Hepatocyte (in vitro differentiated cells): ENCODE data around the gene GBE1. TPM values are rescaled to one million over a fixed set of nuclear protein-coding genes. Genes with fewer than 3 reads are reported as not detected.

Experiments used
- DNase-seq: peaks from one replicate; pipeline ENCODE4 v3.0.0-alpha.2; 2016; ENCODE audit warnings: low spot score
- H2AFZ ChIP-seq: fragments of 200-600 bp; sonication (generic); 2 replicates; pipeline ENCODE4 v1.6.0; 2016; ENCODE audit warnings: antibody characterized with exemption, mild to moderate bottlenecking
- H3K27ac ChIP-seq: fragments of 200-600 bp; sonication (generic); 2 replicates; pipeline ENCODE4 v1.5.1; 2016; ENCODE audit warnings: mild to moderate bottlenecking
- H3K27me3 ChIP-seq: fragments of 200-600 bp; sonication (generic); 2 replicates; pipeline ENCODE4 v1.6.1; 2016
- H3K36me3 ChIP-seq: fragments of 200-600 bp; sonication (generic); replicated peaks from 2 replicates; pipeline ENCODE4 v1.5.1; 2016; ENCODE audit warnings: low read depth; ENCODE audit not compliant: insufficient read depth
- H3K4me1 ChIP-seq: fragments of 200-600 bp; sonication (generic); 2 replicates; pipeline ENCODE4 v1.5.1; 2016; ENCODE audit warnings: mild to moderate bottlenecking, moderate library complexity; ENCODE audit not compliant: insufficient read depth
- H3K4me2 ChIP-seq: fragments of 200-600 bp; sonication (generic); 2 replicates; pipeline ENCODE4 v1.6.0; 2016
- H3K4me3 ChIP-seq: fragments of 200-600 bp; sonication (generic); 2 replicates; pipeline ENCODE4 v1.5.1; 2016; ENCODE audit warnings: mild to moderate bottlenecking
- H3K79me2 ChIP-seq: fragments of 200-600 bp; sonication (generic); 2 replicates; pipeline ENCODE4 v1.6.0; 2017; ENCODE audit warnings: mild to moderate bottlenecking
- H3K9me2 ChIP-seq: fragments of 200-600 bp; sonication (generic); replicated peaks from 2 replicates; pipeline ENCODE4 v1.6.0; 2017; ENCODE audit warnings: mild to moderate bottlenecking; ENCODE audit not compliant: insufficient read depth
- H3K9me3 ChIP-seq: fragments of 200-600 bp; sonication (generic); 2 replicates; pipeline ENCODE4 v1.5.1; 2016; ENCODE audit warnings: low read depth, mild to moderate bottlenecking
- H4K20me1 ChIP-seq: fragments of 200-600 bp; sonication (generic); 2 replicates; pipeline ENCODE4 v1.6.0; 2016; ENCODE audit warnings: mild to moderate bottlenecking; ENCODE audit not compliant: insufficient read depth, poor library complexity, severe bottlenecking
- EZH2 ChIP-seq: fragments of 200-600 bp; sonication (generic); IDR thresholded peaks from 2 replicates; pipeline ENCODE4 v1.6.1; 2016; ENCODE audit warnings: antibody characterized with exemption, mild to moderate bottlenecking, borderline replicate concordance
- EZH2phosphoT487 ChIP-seq: fragments of 200-600 bp; sonication (generic); IDR thresholded peaks from one replicate; pipeline ENCODE4 v1.6.1; 2018; ENCODE audit warnings: antibody characterized with exemption, mild to moderate bottlenecking, low read depth, moderate library complexity; ENCODE audit not compliant: unreplicated experiment, severe bottlenecking
- WGBS: methylation state at CpG from one replicate; pipeline ENCODE4 v1.1.6; 2016; ENCODE audit warnings: low lambda C conversion rate; ENCODE audit errors: missing lambda C conversion rate; 5-methylcytosine and 5-hydroxymethylcytosine counted together
- polyA plus RNA-seq: library from polyadenylated mRNA; unstranded; fragments of >200 nt; fragmentation: Nextera tagmentation; extraction: Ambion mirVana; gene quantifications from 2 replicates; pipeline ENCODE4 v1.2.1, GENCODE V29; 2016
- total RNA-seq: library from RNA; depleted of rRNA; stranded (reverse); fragments of >200 nt; gene quantifications from 2 replicates; pipeline ENCODE4 v1.2.3, GENCODE V29; 2014
- TF ChIP-seq, protein P1 (sequence below): fragments of 200-600 bp; sonication (generic); IDR thresholded peaks from 2 replicates; pipeline ENCODE4 v1.5.1; 2016; ENCODE audit warnings: antibody characterized with exemption, mild to moderate bottlenecking; ENCODE audit not compliant: poor library complexity

The GBE1 gene
- 23.9 and 25.8 TPM in 2 replicates for total RNA-seq
- 15.6 and 17.6 TPM in 2 replicates for polyA plus RNA-seq

DNA sequence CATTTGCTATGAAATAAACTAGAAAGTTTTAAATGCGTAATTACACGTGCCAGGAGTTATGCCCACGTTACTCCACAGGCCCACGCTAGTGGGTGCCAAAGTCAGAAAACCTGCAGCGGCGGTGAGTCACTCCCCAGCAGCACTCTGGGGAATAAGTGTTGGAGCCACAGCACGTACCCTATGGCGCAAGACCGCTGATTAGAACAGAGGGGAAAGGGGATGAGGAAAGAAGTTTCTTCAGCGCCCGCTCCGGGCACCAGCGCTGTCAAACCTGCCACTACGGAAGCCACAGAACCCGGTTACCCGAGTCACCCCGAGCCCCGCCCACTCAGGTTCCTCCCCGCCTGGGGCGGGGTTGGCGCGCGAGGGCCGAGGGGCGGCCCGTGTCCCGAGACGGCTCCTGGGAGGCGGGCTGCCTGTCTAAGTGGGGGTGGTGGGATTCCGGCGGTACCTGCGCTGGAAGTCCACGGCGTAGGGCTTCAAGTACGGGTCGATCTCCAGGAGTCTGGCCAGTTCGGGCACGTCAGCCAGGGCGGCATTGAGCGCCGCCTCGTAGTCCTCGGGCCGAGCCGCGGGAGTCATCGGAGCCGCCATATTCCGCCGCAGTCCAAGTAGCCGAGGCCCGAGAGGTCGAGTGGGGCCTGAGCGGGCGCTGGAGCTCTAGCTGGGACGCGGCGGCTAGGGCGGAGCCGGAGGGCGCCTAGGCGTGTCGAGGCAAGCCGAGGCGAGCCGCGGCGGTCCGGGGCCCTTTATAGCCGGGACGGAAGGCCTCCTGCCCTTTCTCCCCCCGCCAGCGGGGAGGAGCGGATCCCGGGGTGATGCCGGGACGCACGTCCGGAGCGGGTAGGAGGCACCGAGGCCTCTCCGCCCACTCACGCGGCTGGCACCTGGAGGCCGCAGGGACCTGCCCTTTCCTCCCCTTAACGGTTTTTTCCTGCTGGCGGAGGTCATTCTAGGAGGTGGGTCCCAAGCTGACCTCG lies at the start of gene GBE1:
GBE1 (minus strand) TSS at position 722 of the 980 bp plus-strand sequence; CDS start at position 594, 128 bp downstream.
- peak within 1 kb of the TSS; percentile 80 for H3K4me2 ChIP-seq
- H3K27me3 ChIP-seq, result no peaks in the 10 kb centered on the region
- H2AFZ ChIP-seq, result peak within 1 kb of the TSS; percentile 82
- H3K27ac ChIP-seq, result peak within 1 kb of the TSS; percentile 99
- 1% methylated on average over 73 of the region's 88 CpGs for WGBS
- H3K9me2 ChIP-seq, result no peaks in the 10 kb centered on the region
- H3K9me3 ChIP-seq, result no peaks in the 10 kb centered on the region
- peaks cover 12% of the 10 kb centered on the region for H3K4me1 ChIP-seq
- H4K20me1 ChIP-seq, result no peaks in the 10 kb centered on the region
- TF ChIP-seq EZH2, result no peak
- TF ChIP-seq, protein P1, sequence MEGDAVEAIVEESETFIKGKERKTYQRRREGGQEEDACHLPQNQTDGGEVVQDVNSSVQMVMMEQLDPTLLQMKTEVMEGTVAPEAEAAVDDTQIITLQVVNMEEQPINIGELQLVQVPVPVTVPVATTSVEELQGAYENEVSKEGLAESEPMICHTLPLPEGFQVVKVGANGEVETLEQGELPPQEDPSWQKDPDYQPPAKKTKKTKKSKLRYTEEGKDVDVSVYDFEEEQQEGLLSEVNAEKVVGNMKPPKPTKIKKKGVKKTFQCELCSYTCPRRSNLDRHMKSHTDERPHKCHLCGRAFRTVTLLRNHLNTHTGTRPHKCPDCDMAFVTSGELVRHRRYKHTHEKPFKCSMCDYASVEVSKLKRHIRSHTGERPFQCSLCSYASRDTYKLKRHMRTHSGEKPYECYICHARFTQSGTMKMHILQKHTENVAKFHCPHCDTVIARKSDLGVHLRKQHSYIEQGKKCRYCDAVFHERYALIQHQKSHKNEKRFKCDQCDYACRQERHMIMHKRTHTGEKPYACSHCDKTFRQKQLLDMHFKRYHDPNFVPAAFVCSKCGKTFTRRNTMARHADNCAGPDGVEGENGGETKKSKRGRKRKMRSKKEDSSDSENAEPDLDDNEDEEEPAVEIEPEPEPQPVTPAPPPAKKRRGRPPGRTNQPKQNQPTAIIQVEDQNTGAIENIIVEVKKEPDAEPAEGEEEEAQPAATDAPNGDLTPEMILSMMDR, result peak; percentile 51
- peaks cover 6% of the 10 kb centered on the region for H3K79me2 ChIP-seq
- peak; percentile 95 for DNase-seq
- peak within 1 kb of the TSS; percentile 49 for H3K4me3 ChIP-seq
- H3K36me3 ChIP-seq, result no peaks in the 10 kb centered on the region

DNA sequence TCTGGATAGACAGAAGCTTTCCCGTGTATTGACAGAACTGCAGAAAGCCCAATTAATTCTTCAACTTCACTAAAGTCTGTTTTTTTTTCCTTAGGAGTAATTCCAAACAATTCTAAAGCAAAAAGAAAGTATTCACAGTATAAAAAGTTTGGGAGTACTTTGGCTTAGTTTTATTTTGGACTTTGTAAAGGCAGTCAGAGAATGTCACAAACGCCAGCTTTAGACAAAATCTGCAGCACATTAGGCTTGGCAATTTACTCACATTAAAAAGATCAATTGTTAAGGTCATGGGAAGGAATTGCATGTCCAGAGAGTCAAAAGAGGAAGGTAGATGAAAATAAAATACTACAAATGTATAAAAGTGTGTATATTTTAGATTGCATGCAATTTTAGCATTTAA lies 47.5 kb upstream of the GBE1 start:
- TF ChIP-seq EZH2phosphoT487 (no peak), EZH2 (no peak)
- TF ChIP-seq, protein P1, result no peak

DNA sequence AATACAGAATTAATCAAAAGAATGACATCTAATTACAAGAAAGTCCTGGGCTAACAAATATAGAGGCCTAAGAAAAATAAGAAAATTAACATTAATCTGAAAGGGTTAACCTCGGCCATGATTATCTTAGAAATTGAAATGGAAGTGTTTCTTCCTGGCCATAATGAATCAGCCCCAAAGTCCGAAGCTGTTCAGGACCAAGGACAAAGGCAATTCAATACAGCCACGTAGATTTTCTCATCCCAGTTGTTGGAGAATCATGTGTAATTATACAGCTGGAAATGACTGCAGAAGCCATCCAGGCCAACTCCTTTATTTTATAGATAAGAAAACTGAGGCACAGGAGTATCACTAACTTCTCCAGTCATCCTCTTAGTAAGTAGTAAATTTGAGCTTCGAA lies 38.0 kb upstream of the GBE1 start:
- Histone ChIP-seq H3K79me2 (no peaks in the 10 kb centered on the region), H4K20me1 (no peaks in the 10 kb centered on the region), H2AFZ (no peak overlapping the region), H3K27ac (no peak overlapping the region), H3K27me3 (no peaks in the 10 kb centered on the region), H3K36me3 (no peaks in the 10 kb centered on the region), H3K9me3 (no peaks in the 10 kb centered on the region), H3K9me2 (no peaks in the 10 kb centered on the region), H3K4me2 (no peak overlapping the region), H3K4me1 (no peaks in the 10 kb centered on the region), H3K4me3 (no peak overlapping the region)
- DNase-seq, result no peak
- TF ChIP-seq EZH2phosphoT487 (no peak), EZH2 (no peak)
- 51% methylated on average over 4 of the region's 4 CpGs for WGBS

More for the DNA sequence above, 47.5 kb upstream of the GBE1 start:
- Histone ChIP-seq H3K4me2 (no peak overlapping the region), H3K27me3 (no peaks in the 10 kb centered on the region), H3K9me2 (no peaks in the 10 kb centered on the region), H3K4me3 (no peak overlapping the region), H3K4me1 (no peaks in the 10 kb centered on the region), H3K9me3 (no peaks in the 10 kb centered on the region), H3K36me3 (no peaks in the 10 kb centered on the region), H2AFZ (no peak overlapping the region), H4K20me1 (no peaks in the 10 kb centered on the region), H3K79me2 (no peaks in the 10 kb centered on the region), H3K27ac (no peak overlapping the region)
- DNase-seq, result no peak
- 76% methylated on average over 2 of the region's 2 CpGs for WGBS

DNA sequence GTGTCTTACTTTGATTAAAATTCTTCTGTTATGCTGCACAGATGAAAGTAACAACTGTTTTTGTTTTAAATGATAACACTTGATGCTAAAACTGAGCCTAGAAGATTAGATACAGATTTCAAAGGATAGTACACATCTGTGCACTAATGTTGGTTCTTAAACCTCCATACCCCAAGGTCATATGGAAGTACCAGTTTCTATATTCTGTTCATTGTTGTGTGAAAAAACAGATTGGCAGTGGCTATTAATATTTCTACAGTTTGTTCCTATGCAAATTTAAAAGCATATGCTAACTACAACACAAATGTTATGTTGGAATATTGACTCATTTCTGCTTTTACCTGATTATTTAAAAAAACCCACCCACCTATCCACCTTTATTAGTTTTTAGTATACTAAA lies 32.0 kb upstream of the GBE1 start:
- H3K36me3 ChIP-seq, result no peaks in the 10 kb centered on the region
- no peak overlapping the region for H2AFZ ChIP-seq
- no peak overlapping the region for H3K4me3 ChIP-seq
- no peaks in the 10 kb centered on the region for H3K27me3 ChIP-seq
- no peak overlapping the region for H3K4me2 ChIP-seq
- no peak overlapping the region for H3K27ac ChIP-seq
- DNase-seq, result no peak
- no peaks in the 10 kb centered on the region for H3K79me2 ChIP-seq
- TF ChIP-seq EZH2phosphoT487, result no peak
- TF ChIP-seq, protein P1, result no peak
- H3K9me3 ChIP-seq, result no peaks in the 10 kb centered on the region
- no peaks in the 10 kb centered on the region for H3K4me1 ChIP-seq
- H3K9me2 ChIP-seq, result no peaks in the 10 kb centered on the region
- H4K20me1 ChIP-seq, result no peaks in the 10 kb centered on the region
